ENCODE data around the gene LFNG. TPM values are rescaled to one million over a fixed set of nuclear protein-coding genes. Genes with fewer than 3 reads are reported as not detected.
A peak's percentile ranks its signal among the peaks of the same experiment; 100 is the strongest.

The LFNG gene
- total RNA-seq, 1 donor from 2014 or later = 42.6 TPM

- H3K4me1 ChIP-seq = peaks cover 17% of the 10 kb centered on the region
- H3K4me3 ChIP-seq = no peak overlapping the region
- H3K9me3 ChIP-seq = no peaks in the 10 kb centered on the region
- H3K36me3 ChIP-seq = peaks cover under 1% of the 10 kb centered on the region
- peak; percentile 11 for DNase-seq
- TF ChIP-seq CTCF (IDR thresholded peaks at IDR 0.05) = no peak
- no peak for ATAC-seq
- intact Hi-C loops (cut with DNase I) = no loop called here
- H3K27me3 ChIP-seq (ENCODE audit: low read depth) = no peaks in the 10 kb centered on the region
- no peak overlapping the region for H3K27ac ChIP-seq
Measured at GRCh38 chr7:2564970-2565540, 45.5 kb downstream of the LFNG start.

GRCh38 chr7:2566348-2566889, 46.8 kb downstream of the LFNG start:
- ATAC-seq = no peak
- intact Hi-C loops (cut with DNase I) = no loop called here
- TF ChIP-seq CTCF (IDR thresholded peaks at IDR 0.05) = no peak

GRCh38 chr7:2566890-2567678, 47.5 kb downstream of the LFNG start:
- peaks cover 10% of the 10 kb centered on the region for H3K4me1 ChIP-seq
- no peaks in the 10 kb centered on the region for H3K9me3 ChIP-seq
- H3K27ac ChIP-seq = no peak overlapping the region
- no peak overlapping the region for H3K4me3 ChIP-seq
- no peak for TF ChIP-seq CTCF (IDR thresholded peaks at IDR 0.05)
- no peaks in the 10 kb centered on the region for H3K27me3 ChIP-seq (ENCODE audit: low read depth)
- ATAC-seq = peak in 1 of 2 donors; percentile 67
- H3K36me3 ChIP-seq = peaks cover 12% of the 10 kb centered on the region
- DNase-seq = peak; percentile 37
- intact Hi-C loops (cut with DNase I) = no loop called here

More at GRCh38 chr7:2566348-2566889, 46.8 kb downstream of the LFNG start:
- Histone ChIP-seq H3K9me3 (no peaks in the 10 kb centered on the region), H3K4me3 (no peak overlapping the region), H3K27me3 (ENCODE audit: low read depth) (no peaks in the 10 kb centered on the region), H3K4me1 (peaks cover 10% of the 10 kb centered on the region), H3K27ac (no peak overlapping the region), H3K36me3 (peaks cover 7% of the 10 kb centered on the region)
- peak; percentile 10 for DNase-seq

GRCh38 chr7:2567679-2568278, 48.2 kb downstream of the LFNG start:
- intact Hi-C loops (cut with DNase I) = no loop called here
- H3K4me1 ChIP-seq = peaks cover 10% of the 10 kb centered on the region
- no peak overlapping the region for H3K4me3 ChIP-seq
- peak; percentile 48 for TF ChIP-seq CTCF (IDR thresholded peaks at IDR 0.05)
- H3K27ac ChIP-seq = no peak overlapping the region
- no peaks in the 10 kb centered on the region for H3K9me3 ChIP-seq
- ATAC-seq = peak; percentile 56 to 58
- H3K27me3 ChIP-seq (ENCODE audit: low read depth) = no peaks in the 10 kb centered on the region
- H3K36me3 ChIP-seq = peaks cover 19% of the 10 kb centered on the region
- peak; percentile 51 for DNase-seq

DNA sequence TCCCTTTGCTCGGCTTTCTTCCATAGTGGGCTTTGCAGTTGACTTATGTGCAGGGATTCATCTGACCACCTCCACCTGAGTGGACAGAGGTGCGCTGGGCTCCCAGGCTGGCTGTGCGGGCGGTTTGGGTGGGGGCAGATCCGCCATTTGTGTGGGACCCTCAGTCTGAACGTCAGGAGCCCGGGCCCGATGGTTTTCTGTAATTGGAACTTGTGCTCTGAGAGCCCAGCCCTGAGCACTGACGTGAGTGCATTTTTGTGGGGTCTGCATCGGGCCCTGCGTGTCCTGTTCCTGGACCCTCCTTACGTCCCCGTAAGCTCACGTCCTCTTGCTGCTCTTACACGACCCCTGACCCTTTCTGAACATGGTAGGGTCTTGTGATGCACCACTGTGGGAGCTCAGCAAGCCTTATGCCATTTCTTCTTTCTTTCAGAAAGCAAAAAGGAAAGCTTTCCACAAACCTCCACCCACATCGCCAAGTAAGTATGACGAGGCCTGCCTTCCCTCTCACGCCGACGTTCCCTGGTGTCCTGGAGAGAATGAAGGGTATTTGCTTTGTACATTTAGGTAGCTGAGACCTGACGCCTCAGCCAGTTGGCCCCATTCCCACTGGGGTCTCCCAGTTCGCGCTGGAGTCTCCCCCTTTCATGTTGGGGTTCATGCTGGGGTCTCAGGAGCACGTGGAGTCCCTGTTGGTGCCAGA, 49.1 kb downstream of the LFNG start:
- H3K36me3 ChIP-seq = peaks cover 28% of the 10 kb centered on the region
- no peak overlapping the region for H3K4me3 ChIP-seq
- DNase-seq (peak; percentile 20), ATAC-seq (no peak)
- H3K27ac ChIP-seq = no peak overlapping the region
- H3K9me3 ChIP-seq = no peaks in the 10 kb centered on the region
- intact Hi-C loops (cut with DNase I) = no loop called here
- TF ChIP-seq CTCF (IDR thresholded peaks at IDR 0.05) = no peak
- H3K27me3 ChIP-seq (ENCODE audit: low read depth) = no peaks in the 10 kb centered on the region
- peaks cover 10% of the 10 kb centered on the region for H3K4me1 ChIP-seq

Data from lower lobe of right lung (tissue), 2 donors.